ENCODE results near the gene SLC19A2. TPM values are rescaled to one million over a fixed set of nuclear protein-coding genes. Genes with fewer than 3 reads are reported as not detected.

SLC19A2 gene
- total RNA-seq, 2 donors from 2014 or later = 23.5 to 24.1 TPM

- no peak overlapping the region for H3K4me3 ChIP-seq
- no peaks in the 10 kb centered on the region for H3K4me1 ChIP-seq
- H3K36me3 ChIP-seq = no peaks in the 10 kb centered on the region
- no peak for DNase-seq (ENCODE audit: low spot score)
- H3K27ac ChIP-seq = no peak overlapping the region
- no peaks in the 10 kb centered on the region for H3K27me3 ChIP-seq
- H3K9me3 ChIP-seq = no peaks in the 10 kb centered on the region
- TF ChIP-seq CTCF (IDR thresholded peaks at IDR 0.05) = no peak
Observed at GRCh38 chr1:169443923-169444322, 41.8 kb downstream of the SLC19A2 start.

- Histone ChIP-seq H3K9me3 (no peaks in the 10 kb centered on the region), H3K27me3 (no peaks in the 10 kb centered on the region), H3K4me3 (peak within 1 kb of the TSS; percentile 53 to 57), H3K36me3 (no peaks in the 10 kb centered on the region), H3K27ac (peak within 1 kb of the TSS in 1 of 2 donors; percentile 5), H3K4me1 (no peaks in the 10 kb centered on the region)
- no peak for DNase-seq (ENCODE audit: low spot score)
- no peak for TF ChIP-seq CTCF (IDR thresholded peaks at IDR 0.05)
Observed at GRCh38 chr1:169427081-169427641, 58.6 kb downstream of the SLC19A2 start, which contains the start of gene CCDC181. CCDC181 (minus strand) TSS chr1:169427474; CDS start chr1:169424927, 2,547 bp downstream.

- no peak overlapping the region for H3K4me3 ChIP-seq
- H3K9me3 ChIP-seq = no peaks in the 10 kb centered on the region
- TF ChIP-seq CTCF (IDR thresholded peaks at IDR 0.05) = no peak
- no peaks in the 10 kb centered on the region for H3K4me1 ChIP-seq
- H3K36me3 ChIP-seq = no peaks in the 10 kb centered on the region
- no peak for DNase-seq (ENCODE audit: low spot score)
- H3K27ac ChIP-seq = no peak overlapping the region
- H3K27me3 ChIP-seq = no peaks in the 10 kb centered on the region
Observed at GRCh38 chr1:169426174-169426705, 59.5 kb downstream of the SLC19A2 start.

- no peak for TF ChIP-seq CTCF (IDR thresholded peaks at IDR 0.05)
- no peak for DNase-seq (ENCODE audit: low spot score)
- H3K9me3 ChIP-seq = no peaks in the 10 kb centered on the region
- H3K4me1 ChIP-seq = no peaks in the 10 kb centered on the region
- no peaks in the 10 kb centered on the region for H3K36me3 ChIP-seq
- no peak overlapping the region for H3K4me3 ChIP-seq
- H3K27me3 ChIP-seq = no peaks in the 10 kb centered on the region
- no peak overlapping the region for H3K27ac ChIP-seq
Observed at GRCh38 chr1:169421309-169421708, 64.4 kb downstream of the SLC19A2 start.

- H3K4me3 ChIP-seq = no peak overlapping the region
- no peak for TF ChIP-seq CTCF (IDR thresholded peaks at IDR 0.05)
- no peak for DNase-seq (ENCODE audit: low spot score)
- H3K4me1 ChIP-seq = no peaks in the 10 kb centered on the region
- no peak overlapping the region for H3K27ac ChIP-seq
- no peaks in the 10 kb centered on the region for H3K27me3 ChIP-seq
- H3K36me3 ChIP-seq = no peaks in the 10 kb centered on the region
- no peaks in the 10 kb centered on the region for H3K9me3 ChIP-seq
Observed at GRCh38 chr1:169414952-169415351, 70.8 kb downstream of the SLC19A2 start.

Other genes starting within 250 kb of the SLC19A2 start
- gene NME7, start 118.1 kb downstream of the SLC19A2 start, total RNA-seq = 10 to 100 TPM in 1 of 2 donors, 1 to 10 TPM in 1; 9.1 to 10.4 TPM
- gene BLZF1, start 117.7 kb downstream of the SLC19A2 start, total RNA-seq = 10 to 100 TPM; 14.6 to 18.4 TPM
- gene CCDC181, start 58.5 kb downstream of the SLC19A2 start, total RNA-seq = 1 to 10 TPM in 1 of 2 donors, under 1 TPM in 1; 0.37 to 1.9 TPM
- 10 to 100 TPM in 1 of 2 donors, 1 to 10 TPM in 1; 4.9 to 55.5 TPM for gene F5, start 100.5 kb upstream of the SLC19A2 start, total RNA-seq
- 10 to 100 TPM; 13.7 to 16.7 TPM for gene SELP, start 144.2 kb upstream of the SLC19A2 start, total RNA-seq
- 1 to 10 TPM in 1 of 2 donors, under 1 TPM in 1; 0.74 to 2.2 TPM for gene SELL, start 225.7 kb upstream of the SLC19A2 start, total RNA-seq
- under 1 TPM; 0.11 to 0.94 TPM for gene SELE, start 248.1 kb upstream of the SLC19A2 start, total RNA-seq

Measured in right atrium auricular region (tissue), 2 donors.